SU-DHL-6 (cell line): ENCODE measurements around the gene CYB5R4.

Source experiments
- CTCF ChIP-seq: fragments of 200-600 bp; sonication (generic); IDR thresholded peaks from one replicate; pipeline ENCODE4 v1.5.1; 2017; ENCODE audit warnings: antibody characterized with exemption, mild to moderate bottlenecking, low read length, moderate library complexity; ENCODE audit not compliant: insufficient read depth, poor library complexity, severe bottlenecking
- EZH2phosphoT487 ChIP-seq: fragments of 200-600 bp; sonication (generic), shearing (Covaris generic); conservative IDR thresholded peaks from 2 replicates; pipeline ENCODE4 v1.6.1; 2018; ENCODE audit warnings: mild to moderate bottlenecking, antibody characterized with exemption, low read length, moderate library complexity, mixed read lengths

GRCh38 chr6:84001119-84001518 lies 141.6 kb downstream of the CYB5R4 start:
- TF ChIP-seq CTCF = no peak
- no peak for TF ChIP-seq EZH2phosphoT487
